22Rv1 (cell line): Measurements from ENCODE around the gene ACAT1.

Experiments
- H3K27ac ChIP-seq: fragments of 450-650 bp; 2 replicates; pipeline ENCODE4 v1.5.1; 2017
- CTCF ChIP-seq: fragments of 450-650 bp; IDR thresholded peaks from 2 replicates; pipeline ENCODE4 v1.5.1; 2017; ENCODE audit warnings: mild to moderate bottlenecking
- ZFX ChIP-seq: fragments of 450-650 bp; IDR thresholded peaks from 2 replicates; pipeline ENCODE4 v1.6.1; 2017; ENCODE audit warnings: antibody characterized with exemption, borderline replicate concordance

Gene ACAT1

GRCh38 chr11:108196901-108197300 is 75.5 kb downstream of the ACAT1 start:
- no peak overlapping the region for H3K27ac ChIP-seq
- TF ChIP-seq CTCF, result no peak
- TF ChIP-seq ZFX, result no peak
